CD4-positive, alpha-beta memory T cell (primary cell): ENCODE results near the gene RMND1. TPM values are rescaled to one million over a fixed set of nuclear protein-coding genes. Genes with fewer than 3 reads are reported as not detected.
"Not testable (repeated sequence)": the region's sequence is repeated elsewhere in the genome, so short reads cannot be mapped to it uniquely, and the experiment has no call there.

ENCODE experiments used
- CTCF ChIA-PET: fragments of 350-600 bp; sonication (Branson Sonifier 250); formaldehyde crosslinking; loops from one replicate; lab custom pipeline; 2021; ENCODE audit warnings: inconsistent platforms; ENCODE audit not compliant: partially characterized antibody; lab: Charles Lee
- POLR2A ChIA-PET: fragments of 350-600 bp; sonication (Branson Sonifier 250); formaldehyde crosslinking; loops from one replicate; lab custom pipeline; 2021; ENCODE audit not compliant: partially characterized antibody; lab: Charles Lee
- DNase-seq, 5 donors: peaks; one replicate each; pipeline versions ENCODE4 v3.0.0 to v3.0.0-alpha.2; 2020 to 2022; ENCODE audit warnings: mixed read lengths in 1 of 5
- H3K27ac ChIP-seq: one replicate; pipeline ENCODE4 v1.7.0; 2013; ENCODE audit warnings: low read depth, low read length
- H3K27me3 ChIP-seq: 2 replicates; pipeline ENCODE4 v1.7.0; 2013; ENCODE audit warnings: mild to moderate bottlenecking, low read length, moderate library complexity; ENCODE audit not compliant: insufficient read depth
- H3K36me3 ChIP-seq: 2 replicates; pipeline ENCODE4 v1.7.0; 2013; ENCODE audit warnings: mild to moderate bottlenecking, low read length, moderate library complexity; ENCODE audit not compliant: insufficient read depth
- H3K4me1 ChIP-seq: 2 replicates; pipeline ENCODE4 v1.7.0; 2013; ENCODE audit warnings: mild to moderate bottlenecking, low read length, moderate library complexity; ENCODE audit not compliant: insufficient read depth
- H3K4me3 ChIP-seq, 2 donors: one replicate each; pipeline ENCODE4 v1.7.0; 2013; ENCODE audit warnings: low read length in 2 of 2, mild to moderate bottlenecking in 1 of 2
- H3K9me3 ChIP-seq, 2 donors: one replicate each; pipeline ENCODE4 v1.7.0; 2013; ENCODE audit warnings: low read length in 2 of 2, control low read depth in 1 of 2; ENCODE audit not compliant: control insufficient read depth in 1 of 2
- H3K27ac Mint-ChIP-seq, 7 donors: one replicate each; pipeline ENCODE4 v1.8.0; 2020 to 2021; ENCODE audit warnings: mixed read lengths in 7 of 7, mild to moderate bottlenecking in 6 of 7, inconsistent platforms in 3 of 7, moderate library complexity in 3 of 7
- H3K27me3 Mint-ChIP-seq, 2 donors: one replicate each; pipeline ENCODE4 v1.8.0; 2020 to 2021; ENCODE audit warnings: mixed read lengths in 2 of 2
- H3K36me3 Mint-ChIP-seq, 2 donors: one replicate each; pipeline ENCODE4 v1.8.0; 2020 to 2021; ENCODE audit warnings: mixed read lengths in 2 of 2, inconsistent platforms in 1 of 2, mild to moderate bottlenecking in 1 of 2
- H3K4me1 Mint-ChIP-seq, 4 donors: one replicate each; pipeline ENCODE4 v1.8.0; 2020 to 2021; ENCODE audit warnings: mixed read lengths in 4 of 4, mild to moderate bottlenecking in 1 of 4
- H3K4me3 Mint-ChIP-seq, 8 donors: one replicate each; pipeline ENCODE4 v1.8.0; 2020 to 2021; ENCODE audit warnings: mixed read lengths in 8 of 8, mild to moderate bottlenecking in 7 of 8, moderate library complexity in 6 of 8, inconsistent platforms in 3 of 8
- H3K9me3 Mint-ChIP-seq, 8 donors: one replicate each; pipeline ENCODE4 v1.8.0; 2020 to 2021; ENCODE audit warnings: mixed read lengths in 8 of 8, mild to moderate bottlenecking in 5 of 8, inconsistent platforms in 3 of 8, moderate library complexity in 1 of 8
- intact Hi-C: fragments of 100-400 bp; cut with micrococcal nuclease; formaldehyde crosslinking; loops from one replicate; pipeline ENCODE4 v1.15.1; 2023
- polyA plus RNA-seq, 2 donors: library from polyadenylated mRNA; unstranded; fragments of 300-500 nt; fragmentation: Illumina TruSeq; gene quantifications; one replicate each; pipeline ENCODE4 v1.2.3, GENCODE V29; 2021
- total RNA-seq, 2 experiments: library from RNA; stranded (reverse); gene quantifications; one replicate each; pipeline ENCODE4 v1.2.3, GENCODE V29; 2021

The RMND1 gene
- total and polyA plus RNA-seq, 4 experiments from 2014 or later, result 6.3 to 17.5 (median 15.0) TPM

DNA sequence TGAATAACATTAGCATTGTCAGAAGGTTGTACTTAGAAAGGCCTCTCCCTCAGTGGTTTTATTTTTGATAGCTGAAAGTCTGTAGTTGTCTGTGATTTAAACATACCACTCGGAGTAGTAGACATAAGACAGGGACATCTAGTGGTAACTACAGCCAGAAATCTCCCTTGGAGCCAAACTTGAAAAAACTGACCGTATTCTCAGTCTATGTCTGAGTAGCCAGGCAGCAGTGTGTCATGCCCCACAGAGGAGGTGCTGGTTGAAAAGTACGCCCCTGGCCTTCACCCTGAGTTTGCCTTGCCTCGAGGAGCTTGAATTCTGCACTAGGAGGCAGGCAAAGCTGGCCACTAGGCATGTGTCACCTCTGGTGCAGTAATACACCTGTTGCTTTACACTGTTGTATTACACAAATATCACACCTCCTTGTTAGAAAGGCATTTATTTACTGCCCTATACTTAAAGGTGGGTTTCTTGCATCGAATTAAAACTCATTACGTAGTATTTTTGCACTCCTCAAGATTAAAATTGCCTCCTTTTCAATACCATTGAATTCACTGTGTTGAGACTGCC lies 81.3 kb downstream of the RMND1 start:
- Histone ChIP-seq H3K4me3 (no peak overlapping the region), H3K9me3 (no peaks in the 10 kb centered on the region), H3K27ac (no peak overlapping the region), H3K36me3 (peaks cover 22% of the 10 kb centered on the region), H3K27me3 (no peaks in the 10 kb centered on the region), H3K4me1 (peaks cover 41% of the 10 kb centered on the region)
- no peaks in the 10 kb centered on the region for H3K9me3 Mint-ChIP-seq
- H3K27ac Mint-ChIP-seq, result peak overlapping the region in 3 of 7 donors; percentile 69 to 94 (median 82)
- no peaks in the 10 kb centered on the region for H3K27me3 Mint-ChIP-seq
- POLR2A ChIA-PET, result interaction anchor here (0.8 to 2.0 kb wide), 2 partner anchors 16 to 19 kb away, joined by 3 to 9 read pairs; no protein-coding TSS in a partner anchor
- intact Hi-C loops, result no loop called here
- no peak for DNase-seq
- CTCF ChIA-PET, result interaction anchor here (1.6 to 1.7 kb wide), 2 partner anchors 13 to 46 kb away, joined by 5 to 6 read pairs; no protein-coding TSS in a partner anchor
- peaks cover 35 to 48% (median 40%) of the 10 kb centered on the region in 4 donors for H3K4me1 Mint-ChIP-seq
- no peak overlapping the region for H3K4me3 Mint-ChIP-seq
- peaks cover 36 to 54% of the 10 kb centered on the region in 2 donors for H3K36me3 Mint-ChIP-seq

DNA sequence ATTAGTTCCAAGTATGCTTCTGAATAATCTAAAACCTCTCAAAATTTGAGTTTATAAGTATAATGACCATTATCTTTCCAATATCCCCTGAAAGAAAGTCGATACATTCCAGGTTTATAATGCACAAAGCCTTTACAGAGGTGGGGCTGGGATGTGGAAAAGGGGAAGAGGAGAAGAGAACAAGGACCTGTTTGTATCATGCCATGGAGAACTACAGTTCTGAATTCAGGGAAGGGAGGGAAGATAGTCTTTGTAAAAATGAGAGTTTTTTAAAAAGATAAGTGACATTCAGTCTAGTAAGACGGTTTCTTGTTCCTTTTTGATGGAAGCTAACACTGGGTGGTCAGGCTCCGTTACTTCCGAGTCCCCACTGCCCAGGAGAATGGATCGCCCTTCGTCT lies 86.7 kb downstream of the RMND1 start:
- peaks cover 0 to 3% (median 0%) of the 10 kb centered on the region in 4 donors for H3K4me1 Mint-ChIP-seq
- Histone ChIP-seq H3K9me3 (no peaks in the 10 kb centered on the region), H3K4me1 (no peaks in the 10 kb centered on the region), H3K4me3 (no peak overlapping the region), H3K27ac (no peak overlapping the region), H3K36me3 (peaks cover 34% of the 10 kb centered on the region), H3K27me3 (no peaks in the 10 kb centered on the region)
- H3K9me3 Mint-ChIP-seq, result no peaks in the 10 kb centered on the region
- peak overlapping the region in 1 of 7 donors; percentile 75 for H3K27ac Mint-ChIP-seq
- no peak for DNase-seq
- no peaks in the 10 kb centered on the region for H3K27me3 Mint-ChIP-seq
- CTCF ChIA-PET, result interaction anchor here (0.9 kb wide), 1 partner anchor 32 kb away, joined by 3 read pairs; no protein-coding TSS in a partner anchor
- POLR2A ChIA-PET, result no interaction called here
- peaks cover 55 to 57% of the 10 kb centered on the region in 2 donors for H3K36me3 Mint-ChIP-seq
- H3K4me3 Mint-ChIP-seq, result no peak overlapping the region
- intact Hi-C loops, result no loop called here

- no peak overlapping the region for H3K4me3 ChIP-seq
- H3K4me3 Mint-ChIP-seq, result no peak overlapping the region
- H3K27ac ChIP-seq, result no peak overlapping the region
- ChIA-PET CTCF (no interaction called here), POLR2A (no interaction called here)
- no peaks in the 10 kb centered on the region for H3K9me3 ChIP-seq
- peaks cover 26 to 27% of the 10 kb centered on the region in 2 donors for H3K36me3 Mint-ChIP-seq
- intact Hi-C loops, result no loop called here
- H3K27ac Mint-ChIP-seq, result no peak overlapping the region
- DNase-seq, result no peak
- H3K27me3 Mint-ChIP-seq, result no peaks in the 10 kb centered on the region
- H3K36me3 ChIP-seq, result peaks cover 11% of the 10 kb centered on the region
- H3K9me3 Mint-ChIP-seq, result no peaks in the 10 kb centered on the region
- H3K27me3 ChIP-seq, result no peaks in the 10 kb centered on the region
- H3K4me1 Mint-ChIP-seq, result peaks cover 2 to 6% (median 4%) of the 10 kb centered on the region in 4 donors
- H3K4me1 ChIP-seq, result no peaks in the 10 kb centered on the region
These were observed 92.4 kb downstream of the RMND1 start for GRCh38 chr6:151359486-151359885.

- H3K27ac ChIP-seq, result no peak overlapping the region
- H3K27ac Mint-ChIP-seq, result no peak overlapping the region
- H3K4me1 ChIP-seq, result peaks cover 2% of the 10 kb centered on the region
- intact Hi-C loops, result no loop called here
- POLR2A ChIA-PET, result interaction anchor here (0.6 kb wide), 1 partner anchor 312 kb away, joined by 3 read pairs; no protein-coding TSS in a partner anchor
- peaks cover 2 to 6% (median 4%) of the 10 kb centered on the region in 4 donors for H3K4me1 Mint-ChIP-seq
- no peaks in the 10 kb centered on the region for H3K9me3 ChIP-seq
- DNase-seq, result no peak
- no peak overlapping the region for H3K4me3 ChIP-seq
- H3K36me3 ChIP-seq, result peaks cover 6% of the 10 kb centered on the region
- H3K36me3 Mint-ChIP-seq, result peaks cover 20 to 25% of the 10 kb centered on the region in 2 donors
- H3K27me3 Mint-ChIP-seq, result no peaks in the 10 kb centered on the region
- CTCF ChIA-PET, result interaction anchor here (1.4 to 2.5 kb wide), 3 partner anchors 12 to 344 kb away, joined by 3 to 7 read pairs (median 5); no protein-coding TSS in a partner anchor
- no peak overlapping the region for H3K4me3 Mint-ChIP-seq
- no peaks in the 10 kb centered on the region for H3K9me3 Mint-ChIP-seq
- no peaks in the 10 kb centered on the region for H3K27me3 ChIP-seq
These were observed 93.5 kb downstream of the RMND1 start for GRCh38 chr6:151358475-151358874.

- H3K4me3 Mint-ChIP-seq, result no peak overlapping the region
- Histone ChIP-seq H3K4me3 (no peak overlapping the region), H3K4me1 (peaks cover 8% of the 10 kb centered on the region), H3K27ac (no peak overlapping the region), H3K9me3 (no peaks in the 10 kb centered on the region), H3K27me3 (no peaks in the 10 kb centered on the region), H3K36me3 (peaks cover 6% of the 10 kb centered on the region)
- ChIA-PET POLR2A (interaction anchor here (0.9 kb wide), 1 partner anchor 93 kb away, joined by 3 read pairs; no protein-coding TSS in a partner anchor), CTCF (interaction anchor here (0.6 to 2.5 kb wide), 8 partner anchors 12 to 344 kb away, joined by 3 to 7 read pairs (median 4); no protein-coding TSS in a partner anchor)
- H3K36me3 Mint-ChIP-seq, result peaks cover 20 to 22% of the 10 kb centered on the region in 2 donors
- no peak for DNase-seq
- H3K9me3 Mint-ChIP-seq, result no peaks in the 10 kb centered on the region
- intact Hi-C loops, result no loop called here
- peaks cover 2 to 6% (median 4%) of the 10 kb centered on the region in 4 donors for H3K4me1 Mint-ChIP-seq
- peak overlapping the region in 2 of 7 donors; percentile 19 to 29 for H3K27ac Mint-ChIP-seq
- no peaks in the 10 kb centered on the region for H3K27me3 Mint-ChIP-seq
These were observed 94.0 kb downstream of the RMND1 start for GRCh38 chr6:151357758-151358436.

- H3K9me3 Mint-ChIP-seq, H3K27me3 Mint-ChIP-seq, H3K27ac ChIP-seq, H3K9me3 ChIP-seq, H3K4me3 Mint-ChIP-seq, H3K4me3 ChIP-seq, H3K36me3 ChIP-seq, intact Hi-C loops, H3K27me3 ChIP-seq, H3K4me1 Mint-ChIP-seq, DNase-seq: not testable (repeated sequence)
- ChIA-PET CTCF (interaction anchor here (0.6 to 2.5 kb wide), 9 partner anchors 13 to 396 kb away, joined by 3 to 7 read pairs (median 4); no protein-coding TSS in a partner anchor), POLR2A (interaction anchor here (0.9 kb wide), 1 partner anchor 94 kb away, joined by 3 read pairs; no protein-coding TSS in a partner anchor)
- peak overlapping the region in 1 of 7 donors; percentile 37 for H3K27ac Mint-ChIP-seq
- peaks cover 15 to 16% of the 10 kb centered on the region in 2 donors for H3K36me3 Mint-ChIP-seq
- H3K4me1 ChIP-seq, result peaks cover 13% of the 10 kb centered on the region
These were observed 94.9 kb downstream of the RMND1 start for GRCh38 chr6:151356983-151357382.
